ENCODE measurements around the gene CEMIP. TPM values are rescaled to one million over a fixed set of nuclear protein-coding genes. Genes with fewer than 3 reads are reported as not detected.

Gene CEMIP
- total and polyA plus RNA-seq, 2 of the 4 experiments (the other 2 are of a cell fraction): 63.8 to 78.0 TPM

GRCh38 chr15:80775338-80775737 is 3.8 kb upstream of the CEMIP start:
- Histone ChIP-seq H2BK15ac (ENCODE audit: low read depth, low read length) (no peak overlapping the region), H2AFZ (replicated peaks; ENCODE audit: low read length, poor library complexity) (no peak overlapping the region), H3K56ac (ENCODE audit: extremely low read depth, insufficient read depth, low read length) (no peak overlapping the region), H3K18ac (ENCODE audit: low read depth, low read length) (no peak overlapping the region), H3K36me3 (ENCODE audit: control insufficient read depth, insufficient read depth, low read length) (peaks cover 2% of the 10 kb centered on the region; the same call in 1 of the 2 replicates), H3K9me3 (ENCODE audit: control insufficient read depth, insufficient read depth, low read length) (no peaks in the 10 kb centered on the region), H3K9me1 (ENCODE audit: insufficient read depth, low read length) (no peaks in the 10 kb centered on the region), H3K4me3 (ENCODE audit: insufficient read depth, low read depth, low read length) (no peak overlapping the region), H3K9ac (ENCODE audit: low read depth, low read length) (no peak overlapping the region), H2BK120ac (ENCODE audit: low read depth, low read length) (no peak overlapping the region), H3K79me1 (ENCODE audit: low read depth in 1 of 2, low read length in 2 of 2) (peaks cover 9 to 11% of the 10 kb centered on the region in 2 experiments; a peak in 3 of 4 replicates), H4K5ac (ENCODE audit: low read depth, low read length) (no peak overlapping the region), H4K20me1 (ENCODE audit: insufficient read depth, low read length) (peaks cover 10% of the 10 kb centered on the region), H4K8ac (ENCODE audit: low read depth in 2 of 2, low read length in 2 of 2) (no peak overlapping the region), H3K27me3 (ENCODE audit: control insufficient read depth, insufficient read depth, low read length) (no peaks in the 10 kb centered on the region), H3K4ac (ENCODE audit: low read depth, low read length) (no peak overlapping the region), H2AK5ac (ENCODE audit: low read depth, low read length) (no peak overlapping the region), H3K4me1 (ENCODE audit: control insufficient read depth, insufficient read depth, low read length) (peaks cover 20% of the 10 kb centered on the region), H2AK9ac (replicated peaks; ENCODE audit: low read depth, low read length, poor library complexity) (no peak overlapping the region), H3K23ac (ENCODE audit: low read depth, low read length) (no peak overlapping the region), H3K27ac (ENCODE audit: insufficient read depth, low read length) (no peak overlapping the region), H3K4me2 (ENCODE audit: low read depth, low read length) (no peak overlapping the region), H2BK20ac (ENCODE audit: low read depth, low read length) (no peak overlapping the region; the same call in 1 of the 2 replicates), H2BK5ac (ENCODE audit: low read depth, low read length, poor library complexity, severe bottlenecking) (no peak overlapping the region), H3K14ac (replicated peaks; ENCODE audit: low read depth, low read length) (no peak overlapping the region), H4K91ac (ENCODE audit: insufficient read depth, low read depth, low read length) (no peak overlapping the region)
- dilution Hi-C loops (cut with HindIII; ENCODE audit: low sequenced_read_pairs, unreplicated experiment): no loop called here
- ATAC-seq (ENCODE audit: low read depth): no peak
- POLR2A ChIA-PET (ENCODE audit: unreplicated experiment): interaction anchor here (0.6 kb wide), 1 partner anchor 193 kb away, joined by 4 read pairs; no protein-coding TSS in a partner anchor
- in situ Hi-C loops (cut with MboI; ENCODE audit: low sequenced_read_pairs): loop anchor here (5.0 kb wide), 3 partner anchors 197 to 318 kb away; no protein-coding TSS in a partner anchor
- intact Hi-C loops (cut with micrococcal nuclease): loop anchor here (10.0 kb wide), 2 partner anchors 291 to 461 kb away; no protein-coding TSS in a partner anchor
- BruUV-seq (replicated peaks): no TSS peak
- no peak for DNase-seq
- CTCF ChIA-PET: interaction anchor here (1.0 to 3.6 kb wide), 5 partner anchors 26 to 325 kb away, joined by 3 to 50 read pairs (median 3); no protein-coding TSS in a partner anchor
- TF ChIP-seq SMC3 (IDR thresholded peaks at IDR 0.05; ENCODE audit: low read depth, low read length) (no peak), MAFK (IDR thresholded peaks at IDR 0.05; ENCODE audit: low read depth, low read length) (peak; percentile 64)
- no CpG with 5 or more reads among the region's 3 CpGs for WGBS, 2 experiments (ENCODE audit: extremely low coverage in 2 of 2, insufficient read length in 1 of 2)

Measured in IMR-90 (cell line).